Measurements from ENCODE around the gene UBE2M. TPM values are rescaled to one million over a fixed set of nuclear protein-coding genes. Genes with fewer than 3 reads are reported as not detected.
"Not testable (repeated sequence)": the region's sequence is repeated elsewhere in the genome, so short reads cannot be mapped to it uniquely, and the experiment has no call there.

UBE2M gene
- total RNA-seq, 1 donor from 2014 or later: 73.6 TPM

DNA sequence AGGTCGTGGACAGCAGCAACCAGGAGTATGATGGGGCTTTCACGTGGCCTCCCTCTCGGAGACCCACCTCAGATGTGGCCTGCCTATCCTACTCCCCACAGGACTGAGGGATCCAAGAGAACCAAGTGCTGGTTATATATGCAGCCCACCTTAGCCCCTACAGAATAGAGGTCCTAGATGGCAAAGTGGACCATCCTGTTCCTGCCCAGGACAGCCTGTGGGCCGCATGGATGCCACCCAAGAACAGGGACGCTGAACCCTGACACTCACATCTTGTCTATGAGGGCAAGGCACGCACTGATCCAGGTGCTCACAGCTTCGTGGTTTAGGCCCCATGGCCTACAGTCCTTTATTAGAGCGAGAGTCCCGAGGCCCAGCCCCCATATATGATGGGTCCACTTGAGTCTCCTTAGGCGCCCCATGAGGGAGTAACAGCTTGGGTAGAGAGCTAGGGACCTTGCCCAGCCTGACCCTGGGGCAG, 45.2 kb downstream of the UBE2M start:
- Histone ChIP-seq H3K27me3 (ENCODE audit: control insufficient read depth in 3 of 3, insufficient read depth in 3 of 3, low read length in 3 of 3) (no peaks in the 10 kb centered on the region), H3K9me3 (ENCODE audit: control insufficient read depth in 3 of 3, low read length in 3 of 3) (no peaks in the 10 kb centered on the region), H3K27ac (ENCODE audit: low read depth, low read length) (no peak overlapping the region), H3K9ac (ENCODE audit: low read depth in 1 of 3, low read length in 3 of 3) (peak overlapping the region in 1 of 3 donors; percentile 56), H3K36me3 (ENCODE audit: control insufficient read depth in 3 of 3, insufficient read depth in 3 of 3, low read length in 3 of 3) (peaks cover 12 to 18% (median 17%) of the 10 kb centered on the region in 3 donors), H3K4me1 (ENCODE audit: control insufficient read depth in 3 of 3, insufficient read depth in 3 of 3, low read length in 3 of 3) (peaks cover 29 to 35% (median 31%) of the 10 kb centered on the region in 3 donors), H3K4me3 (ENCODE audit: low read length in 3 of 3) (no peak overlapping the region)

DNA sequence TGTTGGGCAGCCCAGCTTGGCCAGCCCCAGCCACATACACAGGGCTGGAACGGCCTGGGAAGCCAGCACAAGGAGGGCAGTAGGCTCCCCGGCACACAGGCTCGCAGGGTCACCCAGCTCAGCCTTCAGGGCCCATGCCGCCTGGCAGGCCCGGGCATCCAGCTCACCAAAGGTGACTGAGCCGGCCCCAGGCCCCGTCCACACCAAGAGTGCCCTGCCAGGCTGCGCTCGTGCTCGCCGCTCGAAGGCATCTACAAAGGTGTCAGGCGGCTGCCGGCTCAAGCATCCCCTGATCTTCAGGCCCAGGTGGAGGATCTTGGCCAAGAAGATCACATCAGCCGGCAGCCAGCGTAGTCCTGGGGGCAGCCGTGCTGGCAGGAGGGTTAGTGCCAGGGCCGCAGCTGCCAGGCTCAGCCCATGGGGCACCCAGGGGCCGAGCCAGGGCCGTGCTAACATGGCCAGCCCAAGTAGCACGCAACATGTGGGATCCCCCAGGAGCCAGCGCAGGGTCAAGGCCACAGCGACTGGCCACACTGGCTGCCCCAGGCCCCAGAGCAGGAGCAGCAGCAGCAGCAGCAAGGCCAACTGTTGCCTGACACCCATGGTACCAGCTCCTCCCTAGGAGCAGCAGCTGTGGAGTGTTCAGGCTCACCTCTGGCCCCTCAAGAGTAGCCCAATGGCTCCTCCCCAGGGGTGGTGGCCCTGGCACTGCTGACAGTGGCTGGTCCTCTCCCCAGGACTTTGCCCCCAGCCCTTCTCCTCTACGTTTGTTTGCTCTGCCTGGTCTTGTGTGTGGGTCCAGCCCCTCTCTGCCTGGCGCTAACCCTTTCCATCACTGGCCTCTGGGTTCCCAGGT, 46.8 kb downstream of the UBE2M start, which contains the start of gene SLC27A5:
TSS of gene SLC27A5 (minus strand) at position 640 of the 856 bp plus-strand sequence. CDS start at position 603, 37 bp downstream.
- H3K9ac ChIP-seq (ENCODE audit: low read depth in 1 of 3, low read length in 3 of 3): no peak within 1 kb of the TSS
- no peak within 1 kb of the TSS for H3K4me3 ChIP-seq (ENCODE audit: low read length in 3 of 3)
- no peaks in the 10 kb centered on the region for H3K9me3 ChIP-seq (ENCODE audit: control insufficient read depth in 3 of 3, low read length in 3 of 3)
- H3K27me3 ChIP-seq (ENCODE audit: control insufficient read depth in 3 of 3, insufficient read depth in 3 of 3, low read length in 3 of 3): no peaks in the 10 kb centered on the region
- peaks cover 19 to 21% (median 20%) of the 10 kb centered on the region in 3 donors for H3K4me1 ChIP-seq (ENCODE audit: control insufficient read depth in 3 of 3, insufficient read depth in 3 of 3, low read length in 3 of 3)
- H3K27ac ChIP-seq (ENCODE audit: low read depth, low read length): no peak within 1 kb of the TSS
- peaks cover 8 to 9% (median 9%) of the 10 kb centered on the region in 3 donors for H3K36me3 ChIP-seq (ENCODE audit: control insufficient read depth in 3 of 3, insufficient read depth in 3 of 3, low read length in 3 of 3)

DNA sequence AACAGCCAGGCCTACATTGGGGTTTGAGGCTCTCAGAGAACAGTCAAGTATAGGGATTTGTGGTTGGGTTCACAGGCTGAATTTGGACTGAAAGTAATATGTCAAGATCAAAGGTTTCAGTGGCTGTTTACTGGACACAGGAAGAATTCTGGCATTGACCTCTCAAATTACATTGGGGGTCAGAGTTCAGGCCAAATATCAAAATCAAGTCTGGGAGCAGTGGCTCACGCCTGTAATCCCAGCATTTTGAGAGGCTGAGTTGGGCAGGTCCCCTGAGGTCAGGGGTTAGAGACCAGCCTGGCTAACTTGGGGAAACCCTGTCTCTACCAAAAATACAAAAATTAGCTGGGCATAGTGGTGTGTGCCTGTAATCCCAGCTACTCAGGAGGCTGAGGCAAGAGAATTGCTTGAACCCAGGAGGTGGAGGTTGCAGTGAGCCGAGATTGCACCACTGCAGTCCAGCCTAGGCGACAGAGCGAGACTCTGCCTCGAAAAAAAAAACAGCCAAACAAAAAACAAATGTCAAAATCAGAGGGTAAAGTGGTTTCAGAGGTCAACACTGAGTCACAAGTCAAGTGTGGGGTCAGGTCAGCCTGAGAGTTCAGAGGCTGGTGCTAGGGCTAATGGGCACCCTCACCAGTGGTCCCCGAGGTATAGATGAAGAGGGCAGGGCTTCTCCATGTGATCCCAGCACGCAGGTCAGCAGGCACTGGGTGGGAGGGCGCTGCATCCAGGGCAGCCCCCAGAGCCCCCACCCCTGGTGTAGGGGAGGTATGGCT, 48.1 kb downstream of the UBE2M start:
- Histone ChIP-seq H3K36me3 (ENCODE audit: control insufficient read depth in 3 of 3, insufficient read depth in 3 of 3, low read length in 3 of 3) (peaks cover 0 to 2% (median 0%) of the 10 kb centered on the region in 3 donors), H3K4me3 (ENCODE audit: low read length in 3 of 3) (no peak overlapping the region), H3K27ac (ENCODE audit: low read depth, low read length) (no peak overlapping the region), H3K9me3 (ENCODE audit: control insufficient read depth in 3 of 3, low read length in 3 of 3) (no peaks in the 10 kb centered on the region), H3K9ac (ENCODE audit: low read depth in 1 of 3, low read length in 3 of 3) (peak overlapping the region in 1 of 3 donors; percentile 33), H3K27me3 (ENCODE audit: control insufficient read depth in 3 of 3, insufficient read depth in 3 of 3, low read length in 3 of 3) (no peaks in the 10 kb centered on the region), H3K4me1 (ENCODE audit: control insufficient read depth in 3 of 3, insufficient read depth in 3 of 3, low read length in 3 of 3) (peaks cover 8 to 11% (median 10%) of the 10 kb centered on the region in 3 donors)

DNA sequence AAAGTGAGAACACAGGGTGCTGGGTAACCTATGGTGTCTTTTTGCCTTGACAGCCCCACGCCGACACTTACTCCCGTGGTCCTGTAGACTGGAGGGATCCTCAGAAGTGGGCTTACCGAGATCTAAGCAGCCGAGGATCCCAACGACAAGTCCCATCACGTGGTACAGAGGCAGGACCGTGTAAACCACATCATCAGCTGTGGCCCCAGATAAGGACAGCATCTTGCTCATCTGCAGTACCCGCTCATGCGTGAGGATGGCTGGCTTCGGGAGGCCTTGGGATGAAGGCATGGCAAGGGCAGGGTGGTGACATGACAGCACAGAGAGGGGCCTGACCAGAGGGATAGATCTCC, 48.7 kb downstream of the UBE2M start:
- Histone ChIP-seq H3K9ac (ENCODE audit: low read depth in 1 of 3, low read length in 3 of 3) (peak overlapping the region in 1 of 3 donors; percentile 33), H3K27ac (ENCODE audit: low read depth, low read length) (no peak overlapping the region)

DNA sequence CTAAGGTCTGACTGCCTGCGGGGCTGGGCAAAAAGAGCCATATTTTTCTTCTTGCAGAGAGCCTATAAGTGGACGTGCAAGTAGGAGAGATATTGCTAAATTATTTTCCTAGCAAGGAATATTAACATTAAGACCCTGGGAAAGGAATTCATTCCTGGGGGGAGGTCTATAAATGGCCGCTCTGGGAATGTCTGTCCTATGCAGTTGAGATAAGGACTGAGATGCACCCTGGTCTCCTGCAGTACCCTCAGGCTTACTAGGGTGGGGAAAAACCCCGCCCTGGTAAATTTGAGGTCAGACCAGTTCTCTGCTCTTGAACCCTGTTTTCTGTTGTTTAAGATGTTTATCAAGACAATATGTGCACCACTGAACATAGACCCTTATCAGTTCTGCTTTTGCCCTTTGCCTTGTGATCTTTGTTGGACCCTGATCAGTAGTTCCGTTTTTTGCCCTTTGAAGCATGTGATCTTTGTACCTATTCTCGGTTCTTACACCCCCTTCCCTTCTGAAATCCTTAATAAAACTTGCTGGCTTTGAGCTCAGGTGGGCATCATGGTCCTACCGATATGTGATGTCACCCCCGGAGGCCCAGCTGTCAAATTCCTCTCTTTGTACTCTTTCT, 50.7 kb downstream of the UBE2M start:
- H3K9ac ChIP-seq (ENCODE audit: low read depth in 1 of 3, low read length in 3 of 3); H3K4me3 ChIP-seq (ENCODE audit: low read length in 3 of 3); H3K4me1 ChIP-seq (ENCODE audit: control insufficient read depth in 3 of 3, insufficient read depth in 3 of 3, low read length in 3 of 3); H3K27ac ChIP-seq (ENCODE audit: low read depth, low read length); H3K9me3 ChIP-seq (ENCODE audit: control insufficient read depth in 3 of 3, low read length in 3 of 3); H3K27me3 ChIP-seq (ENCODE audit: control insufficient read depth in 3 of 3, insufficient read depth in 3 of 3, low read length in 3 of 3); H3K36me3 ChIP-seq (ENCODE audit: control insufficient read depth in 3 of 3, insufficient read depth in 3 of 3, low read length in 3 of 3): not testable (repeated sequence)

More for the DNA sequence above, 48.7 kb downstream of the UBE2M start:
- Histone ChIP-seq H3K36me3 (ENCODE audit: control insufficient read depth in 3 of 3, insufficient read depth in 3 of 3, low read length in 3 of 3) (peaks cover 0 to 2% (median 0%) of the 10 kb centered on the region in 3 donors), H3K4me1 (ENCODE audit: control insufficient read depth in 3 of 3, insufficient read depth in 3 of 3, low read length in 3 of 3) (peaks cover 5 to 8% (median 8%) of the 10 kb centered on the region in 3 donors), H3K9me3 (ENCODE audit: control insufficient read depth in 3 of 3, low read length in 3 of 3) (no peaks in the 10 kb centered on the region), H3K27me3 (ENCODE audit: control insufficient read depth in 3 of 3, insufficient read depth in 3 of 3, low read length in 3 of 3) (no peaks in the 10 kb centered on the region), H3K4me3 (ENCODE audit: low read length in 3 of 3) (no peak overlapping the region)

Small RNAs within 50 kb of the gene (small RNA-seq; reads per million reads assigned to genes)
- gene MIR6807 (0.16 reads per million), gene RN7SL525P (not detected)

Other genes starting within 250 kb of the UBE2M start
- 2.6 TPM for gene ZSCAN22, start 231.6 kb downstream of the UBE2M start, total RNA-seq
- gene A1BG, start 205.1 kb downstream of the UBE2M start, total RNA-seq: under 0.01 TPM
- gene ZNF497, start 195.9 kb downstream of the UBE2M start, total RNA-seq: 2.1 TPM
- gene ZNF837, start 177.6 kb downstream of the UBE2M start, total RNA-seq: 0.52 TPM
- gene RPS5, start 171.3 kb downstream of the UBE2M start, total RNA-seq: 3,737 TPM
- not detected for gene RNF225, start 163.0 kb downstream of the UBE2M start, total RNA-seq
- 8.4 TPM for gene ZNF584, start 150.0 kb downstream of the UBE2M start, total RNA-seq
- 9.9 TPM for gene ZNF132, start 118.5 kb downstream of the UBE2M start, total RNA-seq
- gene ZNF324B, start 107.0 kb downstream of the UBE2M start, total RNA-seq: 5.7 TPM
- gene ZNF324, start 91.5 kb downstream of the UBE2M start, total RNA-seq: 9.9 TPM
- gene ZNF446, start 82.3 kb downstream of the UBE2M start, total RNA-seq: 3.1 TPM
- 3.1 TPM for gene SLC27A5, start 46.6 kb downstream of the UBE2M start, total RNA-seq
- gene ZBTB45, start 38.8 kb downstream of the UBE2M start, total RNA-seq: 3.7 TPM
- gene TRIM28, start 14.5 kb downstream of the UBE2M start, total RNA-seq: 277 TPM
- gene CHMP2A, start 3.5 kb downstream of the UBE2M start, total RNA-seq: 68.9 TPM
- 6.8 TPM for gene MZF1, start 14.7 kb upstream of the UBE2M start, total RNA-seq

Measured in skeletal muscle tissue (tissue), 5 donors.